GM18499 (cell line): ENCODE results near the gene IGBP1.
"Not testable (repeated sequence)": the region's sequence is repeated elsewhere in the genome, so short reads cannot be mapped to it uniquely, and the experiment has no call there.

Experiments used
- ATAC-seq: cut with Tn5 transposase; IDR thresholded peaks from one replicate; pipeline ENCODE4 v1.9.1; 2021; ENCODE audit warnings: moderate number of reproducible peaks; ENCODE audit not compliant: insufficient read depth, unreplicated experiment

The IGBP1 gene

DNA sequence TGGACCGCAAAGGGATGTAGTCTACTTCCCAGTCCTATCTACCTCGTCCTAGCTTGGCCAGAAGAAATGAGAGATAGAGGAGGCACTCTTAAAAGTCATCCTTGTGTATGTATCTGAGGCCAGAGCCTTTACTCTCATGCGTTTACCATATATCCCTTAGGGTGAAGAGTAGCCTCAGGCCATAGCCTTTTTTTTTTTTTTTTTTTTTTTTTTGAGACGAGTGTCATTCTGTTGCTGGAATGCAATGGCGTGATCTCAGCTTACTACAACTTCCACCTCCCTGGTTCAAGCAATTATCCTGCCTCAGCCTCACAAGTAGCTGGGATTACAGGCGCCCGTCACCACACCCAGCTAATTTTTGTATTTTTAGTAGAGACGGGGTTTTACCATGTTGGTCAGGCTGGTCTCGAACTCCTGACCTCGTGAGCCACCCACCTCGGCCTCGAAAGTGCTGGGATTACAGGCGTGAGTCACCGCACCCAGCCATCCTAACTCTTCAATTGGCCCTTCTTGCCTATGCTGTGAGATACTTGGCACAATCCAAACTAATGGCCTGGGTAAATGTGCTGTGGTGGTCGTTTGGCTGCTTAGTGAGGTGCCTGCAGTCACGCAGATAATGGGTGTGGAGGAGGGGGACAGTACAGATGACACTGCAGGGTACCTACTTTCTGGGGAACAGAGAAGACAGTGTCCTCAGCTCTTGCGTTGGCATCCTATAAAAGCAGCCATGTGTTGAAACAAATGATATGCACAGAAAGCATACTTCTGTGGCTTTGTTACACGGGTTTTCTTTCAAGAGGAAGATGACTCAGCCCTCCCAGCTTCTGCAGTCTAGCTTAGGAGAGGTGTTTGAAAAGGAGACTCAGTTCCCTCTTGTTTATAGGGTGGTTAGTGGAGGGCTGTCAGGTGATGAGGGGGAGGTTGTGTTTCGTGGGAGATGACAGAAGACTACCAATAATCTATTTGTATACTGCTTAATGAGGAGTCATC, 33.6 kb downstream of the IGBP1 start:
- no peak for ATAC-seq

DNA sequence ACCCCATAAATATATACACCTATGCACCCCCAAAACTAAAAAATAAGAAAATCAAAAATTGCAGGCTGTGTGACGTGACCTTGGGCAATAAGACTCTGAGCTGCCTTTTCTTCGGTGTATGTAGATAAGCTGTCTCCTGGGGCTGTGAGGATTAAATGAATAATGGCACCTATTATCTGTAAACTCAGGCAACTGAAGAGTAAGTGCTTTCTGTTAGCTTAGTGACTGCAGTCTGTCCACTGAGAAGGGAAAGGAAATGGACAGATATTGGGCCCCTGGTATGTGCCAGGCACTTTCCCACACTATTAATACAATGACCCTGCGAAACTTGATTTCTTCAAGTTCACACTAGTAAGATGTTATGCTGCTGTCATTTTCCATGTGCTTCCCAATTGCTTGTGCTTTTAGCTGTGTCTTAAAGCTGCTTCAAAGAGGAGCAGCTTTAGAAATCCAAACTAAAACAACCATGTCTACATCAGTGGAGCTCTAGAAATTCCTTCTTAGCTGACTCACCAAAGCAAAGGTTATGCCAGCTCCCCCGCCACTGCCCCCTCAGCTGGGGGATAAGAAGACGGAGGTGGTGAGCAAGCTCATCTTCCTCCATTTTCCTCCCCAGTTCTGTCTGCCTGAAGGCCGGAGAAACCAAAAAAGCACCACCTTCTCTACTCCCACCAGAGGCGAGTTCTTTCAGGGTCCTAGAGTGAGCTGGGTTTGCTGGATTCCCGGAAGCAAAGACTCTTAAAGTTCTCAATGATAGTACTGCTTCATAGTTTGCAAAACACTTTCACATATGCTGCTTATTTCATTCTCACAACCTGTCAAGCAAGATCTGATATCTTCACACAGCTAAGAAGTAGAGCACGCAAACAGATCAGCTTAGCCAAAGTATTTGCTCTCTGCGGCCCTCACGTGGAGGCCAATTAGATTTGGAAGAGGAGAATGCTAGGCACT, 35.3 kb downstream of the IGBP1 start:
- no peak for ATAC-seq

GRCh38 chrX:70169281-70169680, 36.0 kb downstream of the IGBP1 start:
- no peak for ATAC-seq

DNA sequence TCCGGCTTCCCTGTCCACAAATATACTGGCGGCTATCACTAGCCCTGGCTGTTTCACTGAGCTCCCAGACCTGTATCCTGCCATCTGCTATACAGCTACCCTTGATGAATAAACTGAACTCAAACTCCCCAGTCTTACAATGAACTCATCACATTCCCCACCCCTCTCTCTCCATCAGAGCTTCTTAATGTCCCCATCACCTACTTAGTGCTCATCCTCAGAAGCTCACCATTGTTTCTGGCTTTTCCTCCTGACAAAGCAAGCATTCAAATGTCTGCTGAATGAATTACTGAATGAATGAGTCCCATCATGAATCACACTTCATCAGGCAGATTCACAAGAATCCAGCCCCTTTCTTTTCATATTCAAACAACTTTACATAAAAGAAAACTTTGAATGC, 38.4 kb downstream of the IGBP1 start:
- ATAC-seq = no peak

GRCh38 chrX:70172221-70172620, 39.0 kb downstream of the IGBP1 start:
- no peak for ATAC-seq

DNA sequence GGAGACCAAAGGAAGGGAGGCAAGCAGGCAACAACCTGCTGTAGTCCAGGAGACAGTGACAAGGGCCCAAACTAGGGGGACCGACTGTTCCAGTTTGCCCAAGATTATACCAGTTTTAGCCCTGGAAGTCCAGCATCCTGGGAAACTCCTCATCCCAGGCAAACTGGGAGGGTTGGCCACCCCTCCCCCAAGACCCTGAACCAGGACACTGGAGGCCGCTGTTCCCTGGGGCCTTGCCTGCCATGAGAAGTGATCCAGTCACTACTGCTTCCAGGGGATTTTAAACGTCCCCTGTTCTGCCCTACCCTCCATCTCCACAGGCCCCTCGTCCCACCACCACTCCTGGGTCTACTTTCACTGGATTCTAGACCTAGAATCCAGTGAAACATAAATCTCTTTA, 39.7 kb downstream of the IGBP1 start:
- ATAC-seq = no peak

DNA sequence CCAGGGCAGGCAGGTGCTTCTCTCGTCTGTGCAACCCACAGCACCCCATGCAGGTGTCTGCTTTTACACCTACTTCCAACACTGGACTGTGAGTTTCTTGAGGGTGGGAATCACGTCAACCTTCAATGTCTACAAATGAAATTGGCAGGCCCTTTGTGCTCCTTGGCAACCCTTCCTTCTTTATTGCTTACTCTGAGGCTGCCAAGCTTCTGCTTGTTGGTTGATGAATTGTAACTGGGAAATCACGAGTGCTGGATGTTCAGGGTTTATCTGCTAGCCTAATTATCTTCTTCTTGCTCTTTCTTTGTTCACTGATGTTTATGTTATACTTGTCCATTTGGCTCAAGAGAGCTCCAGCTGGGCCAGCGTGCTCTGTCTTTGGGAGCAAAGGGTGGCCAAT, 41.5 kb downstream of the IGBP1 start:
- no peak for ATAC-seq

DNA sequence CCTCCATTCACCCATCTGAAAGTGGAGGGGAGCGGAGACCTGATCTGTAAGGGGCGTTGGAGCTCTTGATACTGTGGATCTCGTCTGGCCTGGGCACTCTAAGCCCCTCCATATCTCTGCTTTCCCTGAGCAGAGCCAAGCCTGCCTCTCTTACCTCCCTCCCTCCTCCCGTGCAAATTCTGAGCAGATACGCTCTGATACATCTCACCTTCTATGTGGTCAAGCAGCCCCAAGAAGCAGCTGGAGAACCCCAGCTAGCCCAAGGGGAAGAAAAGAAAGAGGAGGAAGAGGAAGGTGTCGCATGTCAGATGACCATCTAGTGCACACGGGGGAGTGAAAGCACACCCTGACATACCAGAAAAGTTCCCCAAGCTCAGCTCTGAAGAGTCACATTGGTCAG, 42.1 kb downstream of the IGBP1 start:
- no peak for ATAC-seq

DNA sequence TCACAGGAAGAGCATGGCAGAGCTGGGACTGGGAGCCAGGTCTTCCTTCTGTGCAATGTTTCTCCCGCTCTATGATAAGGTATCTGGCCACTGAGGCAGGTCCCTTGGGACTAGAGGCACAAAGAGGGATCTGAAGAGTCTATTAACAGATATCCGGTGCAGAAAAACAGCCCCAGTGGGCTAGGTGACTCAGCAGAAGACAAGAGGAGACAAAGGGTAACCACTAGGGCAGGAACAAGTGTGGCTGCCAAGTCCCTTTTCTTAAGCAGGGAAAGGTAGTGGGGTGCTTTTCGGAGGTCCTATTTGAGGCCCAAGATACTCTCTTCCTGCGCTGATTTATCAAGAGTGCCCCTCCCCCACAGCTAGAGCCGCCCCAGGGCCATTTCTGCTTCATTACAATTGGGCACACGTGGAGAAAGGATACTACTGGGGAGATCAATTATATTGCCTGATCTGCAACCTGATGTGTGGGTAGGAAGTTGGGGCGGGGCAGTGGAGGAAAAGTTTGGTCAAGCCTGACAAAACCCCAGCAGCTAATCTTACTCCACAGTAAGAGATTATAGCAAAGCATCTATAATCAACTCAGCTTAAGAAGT, 43.8 kb downstream of the IGBP1 start, which contains the start of gene DGAT2L6:
Gene DGAT2L6 (plus strand): TSS at position 546 of the 596 bp plus-strand sequence. CDS start 100 bp downstream, outside the sequence.
- no peak for ATAC-seq

DNA sequence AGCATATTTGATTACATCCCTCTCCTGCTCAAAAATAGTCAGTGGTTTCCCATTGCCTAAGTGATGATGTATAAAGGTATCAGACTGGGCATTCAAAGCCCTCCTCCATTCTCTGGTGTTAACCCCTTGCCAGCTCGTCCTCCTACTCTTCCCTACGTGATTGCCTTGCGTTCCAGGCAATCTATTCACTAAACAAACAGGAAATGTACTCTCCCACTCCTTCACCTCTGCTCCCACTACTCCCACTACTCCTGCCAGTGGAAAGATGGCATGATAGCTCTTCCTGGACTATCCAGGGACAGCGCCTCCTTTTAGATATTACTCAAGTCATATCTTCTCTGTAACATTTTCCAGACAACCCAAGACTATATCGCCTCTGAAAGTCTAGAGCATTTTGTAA, 49.8 kb downstream of the IGBP1 start:
- ATAC-seq = no peak

DNA sequence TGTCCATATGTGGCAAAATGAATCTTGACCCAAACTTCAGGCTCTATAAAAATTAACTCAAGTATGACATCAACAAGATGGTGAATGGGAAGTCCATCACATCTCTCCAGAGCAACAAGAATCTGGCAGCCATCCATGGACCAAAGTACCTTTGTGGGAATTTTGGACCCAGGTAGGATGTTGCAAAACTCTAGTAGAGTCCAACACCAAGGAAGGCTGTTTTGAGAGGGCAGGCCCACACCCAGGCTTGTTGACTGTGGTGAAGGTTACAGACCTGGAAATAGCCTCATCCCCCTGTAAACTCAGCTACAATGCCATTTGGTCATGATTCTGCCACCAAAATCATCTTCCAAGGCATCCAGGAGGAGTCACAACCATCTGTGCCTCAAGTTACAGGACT, 57.0 kb downstream of the IGBP1 start:
- no peak for ATAC-seq

GRCh38 chrX:70196961-70197720, 63.9 kb downstream of the IGBP1 start:
- peak; percentile 92 for ATAC-seq

DNA sequence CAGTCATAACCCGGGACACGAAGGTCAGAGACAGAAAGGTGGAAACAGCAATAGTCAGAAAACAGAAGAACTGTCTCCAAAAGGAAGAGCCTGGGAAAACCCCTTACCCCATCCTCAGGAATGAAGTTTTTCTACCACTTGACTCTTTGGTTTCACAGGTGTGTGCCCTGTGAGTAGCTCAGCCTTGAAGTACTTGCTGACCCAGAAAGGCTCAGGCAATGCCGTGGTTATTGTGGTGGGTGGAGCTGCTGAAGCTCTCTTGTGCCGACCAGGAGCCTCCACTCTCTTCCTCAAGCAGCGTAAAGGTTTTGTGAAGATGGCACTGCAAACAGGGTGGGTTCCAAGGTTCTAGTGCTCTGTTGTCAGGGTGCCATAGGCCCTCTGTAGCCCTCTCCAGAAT, 68.5 kb downstream of the IGBP1 start:
- no peak for ATAC-seq

- ATAC-seq = no peak
Measured at GRCh38 chrX:70208479-70208878, 75.2 kb downstream of the IGBP1 start.

GRCh38 chrX:70209570-70209969, 76.3 kb downstream of the IGBP1 start:
- ATAC-seq = not testable (repeated sequence)
